Fibroblast of the aortic adventitia (primary cell): ENCODE data around the gene FER. TPM values are rescaled to one million over a fixed set of nuclear protein-coding genes. Genes with fewer than 3 reads are reported as not detected.
"Not testable (repeated sequence)": the region's sequence is repeated elsewhere in the genome, so short reads cannot be mapped to it uniquely, and the experiment has no call there.

Experiments used
- DNase-seq: peaks from one replicate; pipeline ENCODE4 v3.0.0-alpha.2; 2010; ENCODE audit warnings: low read depth
- H3K4me3 ChIP-seq: 2 replicates; pipeline ENCODE4 v1.5.1; 2011; ENCODE audit warnings: low read depth, mild to moderate bottlenecking, control low read depth, low read length, moderate library complexity
- CTCF ChIP-seq: IDR thresholded peaks from 2 replicates; pipeline ENCODE4 v1.5.1; 2011; ENCODE audit warnings: mild to moderate bottlenecking, low read length, control low read depth, inconsistent platforms; ENCODE audit not compliant: insufficient read depth
- total RNA-seq: library from RNA; depleted of rRNA; stranded (reverse); fragments of >200 nt; gene quantifications from 2 replicates; pipeline ENCODE4 v1.2.3, GENCODE V29; 2012; ENCODE audit warnings: low replicate concordance

The FER gene
- total RNA-seq, 1 donor, result 41.5 TPM

- no peak overlapping the region for H3K4me3 ChIP-seq
- TF ChIP-seq CTCF, result no peak
- no peak for DNase-seq
These were observed 110.2 kb downstream of the FER start for GRCh38 chr5:108857905-108858304.

- no peak for TF ChIP-seq CTCF
- peak; percentile 29 for DNase-seq
These were observed 111.3 kb downstream of the FER start for GRCh38 chr5:108858959-108859358.

GRCh38 chr5:108862211-108862610 is 114.5 kb downstream of the FER start:
- H3K4me3 ChIP-seq, result no peak overlapping the region
- TF ChIP-seq CTCF, result no peak
- DNase-seq, result no peak

More at GRCh38 chr5:108858959-108859358, 111.3 kb downstream of the FER start:
- no peak overlapping the region for H3K4me3 ChIP-seq

- not testable (repeated sequence) for H3K4me3 ChIP-seq, DNase-seq
These were observed 118.4 kb downstream of the FER start for GRCh38 chr5:108866097-108866496.

- TF ChIP-seq CTCF, result no peak
- no peak for DNase-seq
- H3K4me3 ChIP-seq, result no peak overlapping the region
These were observed 120.0 kb downstream of the FER start for GRCh38 chr5:108867656-108868055.

GRCh38 chr5:108869066-108869465 is 121.4 kb downstream of the FER start:
- H3K4me3 ChIP-seq, result no peak overlapping the region
- DNase-seq, result no peak
- no peak for TF ChIP-seq CTCF

- DNase-seq, result no peak
- H3K4me3 ChIP-seq, result no peak overlapping the region
- no peak for TF ChIP-seq CTCF
These were observed 128.8 kb downstream of the FER start for GRCh38 chr5:108876451-108876850.
